ENCODE measurements around the gene PMM2. TPM values are rescaled to one million over a fixed set of nuclear protein-coding genes. Genes with fewer than 3 reads are reported as not detected.

Gene PMM2
- total RNA-seq, 1 experiment from 2014 or later: 53.8 TPM

GRCh38 chr16:8862309-8863130 is 64.9 kb downstream of the PMM2 start:
- POLR2A ChIA-PET: interaction anchor here (1.0 kb wide), 1 partner anchor 23 kb away, joined by 3 read pairs; no protein-coding TSS in a partner anchor
- no peak for ATAC-seq
- peak overlapping the region; percentile 14; the same call in 1 of the 2 replicates for H3K4me3 Mint-ChIP-seq
- no peak for DNase-seq (ENCODE audit: low spot score)
- H3K36me3 Mint-ChIP-seq: peaks cover 21% of the 10 kb centered on the region
- no peak overlapping the region for H3K27ac Mint-ChIP-seq
- no peaks in the 10 kb centered on the region for H3K9me3 Mint-ChIP-seq
- H3K27me3 Mint-ChIP-seq (ENCODE audit: low read depth): no peaks in the 10 kb centered on the region
- TF ChIP-seq, protein P1, sequence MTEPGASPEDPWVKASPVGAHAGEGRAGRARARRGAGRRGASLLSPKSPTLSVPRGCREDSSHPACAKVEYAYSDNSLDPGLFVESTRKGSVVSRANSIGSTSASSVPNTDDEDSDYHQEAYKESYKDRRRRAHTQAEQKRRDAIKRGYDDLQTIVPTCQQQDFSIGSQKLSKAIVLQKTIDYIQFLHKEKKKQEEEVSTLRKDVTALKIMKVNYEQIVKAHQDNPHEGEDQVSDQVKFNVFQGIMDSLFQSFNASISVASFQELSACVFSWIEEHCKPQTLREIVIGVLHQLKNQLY (CRISPR knock-in tag; IDR thresholded peaks at IDR 0.05): no peak
- TF ChIP-seq, protein P2, sequence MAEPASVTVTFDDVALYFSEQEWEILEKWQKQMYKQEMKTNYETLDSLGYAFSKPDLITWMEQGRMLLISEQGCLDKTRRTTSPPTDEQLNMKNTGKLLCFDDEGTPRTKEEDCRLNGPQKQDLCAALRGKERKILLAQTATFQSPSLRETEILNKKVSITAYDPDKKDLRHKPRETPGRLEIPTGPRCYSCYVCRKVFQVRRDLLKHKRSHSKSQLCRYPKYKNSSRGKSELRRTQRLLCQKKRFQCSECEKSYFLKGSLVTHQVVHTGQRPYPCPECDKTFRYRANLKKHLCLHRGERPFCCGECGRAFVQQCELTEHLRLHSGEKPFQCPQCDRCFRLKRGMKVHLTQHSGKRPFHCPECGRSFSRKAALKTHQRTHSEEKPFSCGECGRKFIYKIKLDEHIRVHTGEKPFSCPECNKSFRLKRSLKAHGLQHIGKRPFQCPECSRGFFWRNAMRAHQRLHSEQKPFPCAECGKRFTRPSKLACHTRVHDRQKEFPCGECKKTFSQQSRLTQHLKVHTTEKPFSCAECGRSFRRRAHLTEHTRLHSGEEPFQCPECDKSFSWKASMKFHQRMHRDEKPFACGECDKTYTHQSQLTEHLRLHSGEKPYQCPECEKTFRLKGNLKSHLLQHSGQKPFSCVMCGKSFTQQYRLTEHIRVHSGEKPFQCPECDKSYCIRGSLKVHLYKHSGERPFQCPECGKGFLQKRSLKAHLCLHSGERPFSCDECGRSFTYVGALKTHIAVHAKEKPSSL (CRISPR knock-in tag; conservative IDR thresholded peaks at IDR 0.05): no peak
- H3K4me1 Mint-ChIP-seq: peaks cover 67% of the 10 kb centered on the region
- CTCF ChIA-PET: interaction anchor here (0.6 to 2.8 kb wide), 7 partner anchors 7 to 165 kb away, joined by 3 to 12 read pairs (median 5); no protein-coding TSS in a partner anchor

DNA sequence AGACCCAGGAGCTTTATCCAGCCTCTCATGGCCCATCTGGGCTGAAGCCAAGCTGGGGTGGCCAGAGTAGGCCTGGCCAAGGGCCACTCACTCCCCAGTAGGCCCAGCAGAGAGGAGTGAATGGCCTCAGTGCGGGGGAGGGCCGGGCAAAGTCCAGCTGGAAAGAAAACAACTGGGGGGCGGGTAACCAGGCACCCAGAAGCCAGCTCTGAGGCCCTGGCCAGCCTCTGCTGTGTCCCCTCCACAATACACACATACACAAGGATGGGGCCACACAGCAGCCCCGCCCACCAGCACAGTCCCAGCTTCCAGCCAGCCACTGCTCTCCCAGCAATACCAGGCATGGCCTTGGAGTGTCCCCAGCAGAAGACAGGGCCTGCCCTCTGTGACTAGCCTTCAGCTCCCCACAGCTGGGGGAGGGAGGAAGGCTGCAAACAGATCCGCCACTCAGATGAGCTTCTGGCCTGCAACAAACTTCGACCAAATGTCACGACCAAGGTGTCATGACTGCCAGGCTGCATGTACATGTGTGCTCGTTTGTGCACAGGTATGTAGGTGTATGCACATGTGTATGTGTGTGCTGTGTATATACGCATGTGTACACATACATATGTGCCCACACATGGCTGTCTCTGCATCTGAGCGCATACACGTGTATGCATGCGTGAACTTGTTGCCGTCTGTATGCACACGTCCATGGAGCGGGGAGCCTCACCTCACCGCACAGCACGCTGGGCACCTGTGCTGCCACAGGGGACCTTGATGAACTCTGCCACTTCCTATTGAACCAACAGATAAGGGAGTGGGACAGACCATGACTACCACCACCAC is 66.2 kb downstream of the PMM2 start:
- peak overlapping the region; percentile 59 for H3K27ac Mint-ChIP-seq
- H3K4me1 Mint-ChIP-seq: peaks cover 60% of the 10 kb centered on the region
- TF ChIP-seq TEAD4 (CRISPR knock-in tag; IDR thresholded peaks at IDR 0.05) (no peak), NFE2L1 (CRISPR knock-in tag; IDR thresholded peaks at IDR 0.05) (no peak), NFATC4 (CRISPR knock-in tag; IDR thresholded peaks at IDR 0.05) (no peak), GABPB1 (CRISPR knock-in tag; IDR thresholded peaks at IDR 0.05) (peak; percentile 81), IRF1 (CRISPR knock-in tag; IDR thresholded peaks at IDR 0.05) (no peak)
- TF ChIP-seq, protein P2 (CRISPR knock-in tag; conservative IDR thresholded peaks at IDR 0.05): no peak
- TF ChIP-seq, protein P3, sequence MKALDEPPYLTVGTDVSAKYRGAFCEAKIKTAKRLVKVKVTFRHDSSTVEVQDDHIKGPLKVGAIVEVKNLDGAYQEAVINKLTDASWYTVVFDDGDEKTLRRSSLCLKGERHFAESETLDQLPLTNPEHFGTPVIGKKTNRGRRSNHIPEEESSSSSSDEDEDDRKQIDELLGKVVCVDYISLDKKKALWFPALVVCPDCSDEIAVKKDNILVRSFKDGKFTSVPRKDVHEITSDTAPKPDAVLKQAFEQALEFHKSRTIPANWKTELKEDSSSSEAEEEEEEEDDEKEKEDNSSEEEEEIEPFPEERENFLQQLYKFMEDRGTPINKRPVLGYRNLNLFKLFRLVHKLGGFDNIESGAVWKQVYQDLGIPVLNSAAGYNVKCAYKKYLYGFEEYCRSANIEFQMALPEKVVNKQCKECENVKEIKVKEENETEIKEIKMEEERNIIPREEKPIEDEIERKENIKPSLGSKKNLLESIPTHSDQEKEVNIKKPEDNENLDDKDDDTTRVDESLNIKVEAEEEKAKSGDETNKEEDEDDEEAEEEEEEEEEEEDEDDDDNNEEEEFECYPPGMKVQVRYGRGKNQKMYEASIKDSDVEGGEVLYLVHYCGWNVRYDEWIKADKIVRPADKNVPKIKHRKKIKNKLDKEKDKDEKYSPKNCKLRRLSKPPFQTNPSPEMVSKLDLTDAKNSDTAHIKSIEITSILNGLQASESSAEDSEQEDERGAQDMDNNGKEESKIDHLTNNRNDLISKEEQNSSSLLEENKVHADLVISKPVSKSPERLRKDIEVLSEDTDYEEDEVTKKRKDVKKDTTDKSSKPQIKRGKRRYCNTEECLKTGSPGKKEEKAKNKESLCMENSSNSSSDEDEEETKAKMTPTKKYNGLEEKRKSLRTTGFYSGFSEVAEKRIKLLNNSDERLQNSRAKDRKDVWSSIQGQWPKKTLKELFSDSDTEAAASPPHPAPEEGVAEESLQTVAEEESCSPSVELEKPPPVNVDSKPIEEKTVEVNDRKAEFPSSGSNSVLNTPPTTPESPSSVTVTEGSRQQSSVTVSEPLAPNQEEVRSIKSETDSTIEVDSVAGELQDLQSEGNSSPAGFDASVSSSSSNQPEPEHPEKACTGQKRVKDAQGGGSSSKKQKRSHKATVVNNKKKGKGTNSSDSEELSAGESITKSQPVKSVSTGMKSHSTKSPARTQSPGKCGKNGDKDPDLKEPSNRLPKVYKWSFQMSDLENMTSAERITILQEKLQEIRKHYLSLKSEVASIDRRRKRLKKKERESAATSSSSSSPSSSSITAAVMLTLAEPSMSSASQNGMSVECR (CRISPR knock-in tag; IDR thresholded peaks at IDR 0.05; ENCODE audit: borderline replicate concordance): no peak
- CTCF ChIA-PET: interaction anchor here (0.7 to 2.8 kb wide), 16 partner anchors 8 to 276 kb away, joined by 3 to 16 read pairs (median 4); no protein-coding TSS in a partner anchor
- ATAC-seq (peak; percentile 11), DNase-seq (ENCODE audit: low spot score) (peak; percentile 45)
- POLR2A ChIA-PET: interaction anchor here (0.5 to 1.3 kb wide), 4 partner anchors 12 to 228 kb away, joined by 3 to 5 read pairs (median 4); partner anchors contain the start of gene HAPSTR1
- peak overlapping the region; percentile 18 for H3K4me3 Mint-ChIP-seq
- H3K9me3 Mint-ChIP-seq: no peaks in the 10 kb centered on the region
- no peaks in the 10 kb centered on the region for H3K27me3 Mint-ChIP-seq (ENCODE audit: low read depth)
- H3K36me3 Mint-ChIP-seq: peaks cover 9% of the 10 kb centered on the region
